MCF 10A (cell line): ENCODE data around the gene RNF150. TPM values are rescaled to one million over a fixed set of nuclear protein-coding genes. Genes with fewer than 3 reads are reported as not detected.

Source experiments
- BruUV-seq: library from RNA; stranded (reverse); fragments of 400-500 nt; replicated peaks from 2 replicates; lab custom pipeline; 2021; lab: Mats Ljungman, UMichigan
- CTCF ChIA-PET: fragments of 300-600 bp; sonication (Branson Sonifier 250); formaldehyde crosslinking; extraction: SDS; loops from one replicate; lab custom pipeline; 2021; ENCODE audit warnings: antibody characterized with exemption, inconsistent platforms; lab: Yijun Ruan, JAX
- POLR2A ChIA-PET: fragments of 300-600, 350-650 bp; sonication (Branson Sonifier 250); formaldehyde crosslinking; extraction: SDS; loops from one replicate; lab custom pipeline; 2020; ENCODE audit warnings: antibody characterized with exemption, inconsistent platforms; lab: Yijun Ruan, JAX
- DNase-seq: peaks from one replicate; pipeline ENCODE4 v3.0.0-alpha.2; 2018; ENCODE audit not compliant: unreplicated experiment
- H3K27ac Mint-ChIP-seq: one replicate; pipeline ENCODE4 v1.8.0; 2022; ENCODE audit warnings: mild to moderate bottlenecking, low read depth, mixed read lengths; ENCODE audit not compliant: unreplicated experiment
- H3K27me3 Mint-ChIP-seq: one replicate; pipeline ENCODE4 v1.8.0; 2022; ENCODE audit warnings: mixed read lengths; ENCODE audit not compliant: insufficient read depth, unreplicated experiment
- H3K36me3 Mint-ChIP-seq: one replicate; pipeline ENCODE4 v1.8.0; 2022; ENCODE audit warnings: mild to moderate bottlenecking, moderate library complexity, mixed read lengths; ENCODE audit not compliant: insufficient read depth, unreplicated experiment
- H3K4me1 Mint-ChIP-seq: one replicate; pipeline ENCODE4 v1.8.0; 2022; ENCODE audit warnings: mixed read lengths; ENCODE audit not compliant: insufficient read depth, unreplicated experiment
- H3K4me3 Mint-ChIP-seq: one replicate; pipeline ENCODE4 v1.8.0; 2022; ENCODE audit warnings: mild to moderate bottlenecking, moderate library complexity, mixed read lengths; ENCODE audit not compliant: unreplicated experiment
- H3K9me3 Mint-ChIP-seq: one replicate; pipeline ENCODE4 v1.8.0; 2022; ENCODE audit warnings: mixed read lengths; ENCODE audit not compliant: unreplicated experiment
- CTCF ChIP-seq: fragments of 200-600 bp; IDR thresholded peaks from one replicate; pipeline ENCODE4 v1.8.0; 2022; ENCODE audit warnings: antibody characterized with exemption, mild to moderate bottlenecking; ENCODE audit not compliant: unreplicated experiment
- intact Hi-C: fragments of 100-400 bp; cut with micrococcal nuclease; formaldehyde crosslinking; loops from 2 replicates; pipeline ENCODE4 v1.14.1; 2022
- total RNA-seq: library from RNA; stranded (reverse); gene quantifications from 2 replicates; pipeline ENCODE4 v1.2.3, GENCODE V29; 2022

Gene RNF150
- total RNA-seq, 1 experiment from 2014 or later, result 0.44 TPM

GRCh38 chr4:141098163-141098562 lies 35.1 kb downstream of the RNF150 start:
- H3K36me3 Mint-ChIP-seq, result no peaks in the 10 kb centered on the region
- intact Hi-C loops, result no loop called here
- peaks cover 7% of the 10 kb centered on the region for H3K9me3 Mint-ChIP-seq

GRCh38 chr4:141090473-141090872 lies 42.8 kb downstream of the RNF150 start:
- no TSS peak for BruUV-seq
- TF ChIP-seq CTCF, result no peak
- intact Hi-C loops, result no loop called here
- Mint-ChIP-seq H3K4me3 (no peak overlapping the region), H3K36me3 (no peaks in the 10 kb centered on the region), H3K4me1 (peaks cover 6% of the 10 kb centered on the region), H3K27me3 (no peaks in the 10 kb centered on the region), H3K9me3 (peaks cover 7% of the 10 kb centered on the region), H3K27ac (no peak overlapping the region)
- no peak for DNase-seq
- ChIA-PET CTCF (interaction anchor here (0.6 kb wide), 1 partner anchor 10 kb away, joined by 3 read pairs; no protein-coding TSS in a partner anchor), POLR2A (interaction anchor here (0.6 kb wide), 1 partner anchor 69 kb away, joined by 3 read pairs; no protein-coding TSS in a partner anchor)

More at GRCh38 chr4:141098163-141098562, 35.1 kb downstream of the RNF150 start:
- no peak overlapping the region for H3K4me3 Mint-ChIP-seq
- ChIA-PET CTCF (no interaction called here), POLR2A (no interaction called here)
- TF ChIP-seq CTCF, result no peak
- no peak for DNase-seq
- no peaks in the 10 kb centered on the region for H3K27me3 Mint-ChIP-seq
- peaks cover 11% of the 10 kb centered on the region for H3K4me1 Mint-ChIP-seq
- no peak overlapping the region for H3K27ac Mint-ChIP-seq
- BruUV-seq, result no TSS peak

GRCh38 chr4:141081921-141082395 lies 51.3 kb downstream of the RNF150 start:
- no peaks in the 10 kb centered on the region for H3K36me3 Mint-ChIP-seq
- BruUV-seq, result no TSS peak
- no peak for TF ChIP-seq CTCF
- no peaks in the 10 kb centered on the region for H3K27me3 Mint-ChIP-seq
- intact Hi-C loops, result no loop called here
- H3K4me1 Mint-ChIP-seq, result no peaks in the 10 kb centered on the region
- H3K9me3 Mint-ChIP-seq, result no peaks in the 10 kb centered on the region
- POLR2A ChIA-PET, result no interaction called here
- no peak for DNase-seq
- H3K4me3 Mint-ChIP-seq, result no peak overlapping the region
- no peak overlapping the region for H3K27ac Mint-ChIP-seq
- CTCF ChIA-PET, result no interaction called here

- CTCF ChIA-PET, result interaction anchor here (0.6 kb wide), 1 partner anchor 10 kb away, joined by 3 read pairs; no protein-coding TSS in a partner anchor
- Mint-ChIP-seq H3K27me3 (no peaks in the 10 kb centered on the region), H3K4me3 (no peak overlapping the region), H3K27ac (no peak overlapping the region), H3K4me1 (no peaks in the 10 kb centered on the region), H3K36me3 (no peaks in the 10 kb centered on the region), H3K9me3 (no peaks in the 10 kb centered on the region)
- intact Hi-C loops, result no loop called here
- DNase-seq, result no peak
- no TSS peak for BruUV-seq
- POLR2A ChIA-PET, result no interaction called here
- TF ChIP-seq CTCF, result no peak
Measured at GRCh38 chr4:141080668-141081067, 52.6 kb downstream of the RNF150 start.
